HG02970 (cell line): ENCODE data around the gene ARHGAP9.
"Not testable (repeated sequence)": the region's sequence is repeated elsewhere in the genome, so short reads cannot be mapped to it uniquely, and the experiment has no call there.

Source experiments
- ATAC-seq: cut with Tn5 transposase; IDR thresholded peaks from one replicate; pipeline ENCODE4 v1.9.1; 2021; ENCODE audit warnings: mild to moderate bottlenecking, moderate library complexity, moderate number of reproducible peaks; ENCODE audit not compliant: unreplicated experiment, low FRiP score

The ARHGAP9 gene

GRCh38 chr12:57446292-57446960 is 33.2 kb downstream of the ARHGAP9 start:
- no peak for ATAC-seq

- no peak for ATAC-seq
Measured at GRCh38 chr12:57444744-57445143, 34.9 kb downstream of the ARHGAP9 start.

DNA sequence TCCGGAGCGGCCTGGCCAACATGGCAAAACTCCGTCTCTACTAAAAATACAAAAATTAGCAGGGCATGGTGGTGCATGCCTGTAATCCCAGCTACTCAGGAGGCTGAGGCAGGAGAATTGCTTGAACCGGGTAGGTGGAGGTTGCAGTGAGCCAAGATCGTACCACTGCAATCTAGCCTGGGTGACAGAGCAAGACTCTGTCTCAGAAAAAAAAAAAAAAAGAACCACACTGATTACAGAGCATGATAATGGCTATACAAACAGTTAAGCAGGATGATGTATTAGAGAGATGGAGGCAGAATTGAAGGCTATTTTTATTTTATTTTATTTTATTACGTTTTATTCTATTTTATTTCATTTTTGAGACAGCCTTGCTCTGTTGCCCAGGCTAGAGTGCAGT is 35.3 kb downstream of the ARHGAP9 start:
- ATAC-seq = not testable (repeated sequence)

DNA sequence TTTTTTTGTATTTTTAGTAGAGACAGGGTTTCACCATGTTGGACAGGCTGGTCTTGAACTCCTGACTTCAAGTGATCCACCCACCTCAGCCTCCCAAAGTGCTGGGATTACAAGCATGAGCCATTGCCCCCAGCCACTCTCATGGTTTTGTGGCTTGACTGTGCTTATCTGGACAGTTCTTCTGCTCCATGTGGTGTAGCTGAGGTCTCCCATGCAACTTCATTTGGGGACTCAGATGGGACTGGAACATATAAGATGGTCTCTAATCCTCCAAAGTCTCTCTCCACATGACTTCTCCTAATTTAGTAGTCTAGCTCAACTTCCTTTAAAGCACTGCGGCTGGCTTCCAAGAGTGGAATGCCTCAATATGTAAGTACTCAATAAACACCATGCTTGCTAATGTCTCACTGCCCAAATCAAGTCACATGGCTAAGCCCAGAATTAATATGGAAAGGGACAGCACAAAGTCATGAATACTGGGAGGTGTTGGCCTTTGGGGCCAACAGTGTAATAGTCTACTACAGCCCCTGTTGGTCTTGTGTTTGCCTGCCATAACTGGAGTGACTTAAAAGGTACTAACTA is 37.7 kb downstream of the ARHGAP9 start:
- ATAC-seq = no peak

DNA sequence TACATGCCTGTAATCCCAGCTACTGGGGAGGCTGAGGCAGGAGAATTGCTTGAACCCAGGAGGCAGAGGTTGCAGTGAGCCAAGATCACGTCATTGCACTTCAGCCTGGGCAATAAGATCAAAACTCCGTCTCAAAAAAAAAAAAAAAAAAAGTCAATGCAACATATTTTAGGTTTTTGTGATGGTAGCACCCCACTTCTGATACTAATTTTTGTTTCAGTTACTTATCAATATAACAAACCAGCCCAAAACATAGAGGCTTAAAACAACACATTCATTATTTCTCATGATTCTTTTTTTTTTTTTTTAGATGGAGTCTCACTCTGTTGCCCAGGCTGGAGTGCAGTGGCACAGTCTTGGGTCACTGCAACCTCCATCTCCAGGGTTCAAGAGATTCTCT is 38.3 kb downstream of the ARHGAP9 start:
- not testable (repeated sequence) for ATAC-seq

GRCh38 chr12:57439762-57440266 is 39.9 kb downstream of the ARHGAP9 start:
- no peak for ATAC-seq

DNA sequence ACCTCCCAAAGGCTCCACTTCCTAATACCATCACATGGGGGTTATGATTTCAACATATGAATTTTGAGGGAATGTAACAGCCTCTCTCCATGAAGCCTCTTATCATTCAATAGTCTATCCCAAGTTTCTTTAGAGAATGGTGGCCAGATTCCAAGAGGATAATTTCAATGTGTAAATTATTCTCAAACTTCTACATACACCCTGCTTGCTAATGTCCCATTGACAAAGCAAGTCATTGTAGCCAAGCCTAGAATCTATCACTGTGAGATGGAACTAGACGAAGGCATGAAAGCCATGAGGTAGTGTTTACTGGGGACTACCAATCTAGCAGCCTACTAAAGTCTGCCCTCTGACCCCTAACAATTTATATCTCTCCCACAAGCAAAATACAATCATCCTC is 41.3 kb downstream of the ARHGAP9 start:
- no peak for ATAC-seq

- ATAC-seq = no peak
Measured at GRCh38 chr12:57435293-57435692, 44.4 kb downstream of the ARHGAP9 start.

- no peak for ATAC-seq
Measured at GRCh38 chr12:57434517-57435223, 45.0 kb downstream of the ARHGAP9 start, which contains the start of gene INHBC. TSS of gene INHBC (plus strand) at chr12:57434784. CDS start at chr12:57434887, 103 bp downstream.

GRCh38 chr12:57433370-57433769 is 46.3 kb downstream of the ARHGAP9 start:
- ATAC-seq = no peak

DNA sequence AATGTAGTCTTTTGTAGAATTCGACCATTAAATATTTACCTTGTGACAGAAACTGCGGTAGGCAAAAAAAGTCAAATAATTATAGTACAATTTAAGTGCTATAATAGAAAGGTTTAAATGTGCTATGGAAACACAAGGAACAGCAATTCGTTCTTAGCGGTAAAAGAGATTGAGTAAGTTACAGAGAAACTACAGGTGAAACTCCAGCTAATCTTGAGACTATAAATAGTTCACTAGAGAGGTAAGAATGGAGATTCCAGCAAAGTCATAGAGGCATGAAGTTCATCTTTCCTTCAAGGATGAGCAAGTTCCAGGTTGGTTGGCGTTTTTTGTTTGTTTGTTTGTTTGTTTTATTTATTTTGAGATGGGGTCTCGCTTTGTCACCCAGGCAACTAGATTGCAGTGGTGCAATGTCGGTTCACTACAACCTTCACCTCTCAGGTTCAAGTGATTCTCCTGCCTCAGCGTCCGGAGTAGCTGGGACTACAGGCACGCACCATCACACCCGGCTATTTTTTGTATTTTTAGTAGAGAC is 47.9 kb downstream of the ARHGAP9 start:
- no peak for ATAC-seq

DNA sequence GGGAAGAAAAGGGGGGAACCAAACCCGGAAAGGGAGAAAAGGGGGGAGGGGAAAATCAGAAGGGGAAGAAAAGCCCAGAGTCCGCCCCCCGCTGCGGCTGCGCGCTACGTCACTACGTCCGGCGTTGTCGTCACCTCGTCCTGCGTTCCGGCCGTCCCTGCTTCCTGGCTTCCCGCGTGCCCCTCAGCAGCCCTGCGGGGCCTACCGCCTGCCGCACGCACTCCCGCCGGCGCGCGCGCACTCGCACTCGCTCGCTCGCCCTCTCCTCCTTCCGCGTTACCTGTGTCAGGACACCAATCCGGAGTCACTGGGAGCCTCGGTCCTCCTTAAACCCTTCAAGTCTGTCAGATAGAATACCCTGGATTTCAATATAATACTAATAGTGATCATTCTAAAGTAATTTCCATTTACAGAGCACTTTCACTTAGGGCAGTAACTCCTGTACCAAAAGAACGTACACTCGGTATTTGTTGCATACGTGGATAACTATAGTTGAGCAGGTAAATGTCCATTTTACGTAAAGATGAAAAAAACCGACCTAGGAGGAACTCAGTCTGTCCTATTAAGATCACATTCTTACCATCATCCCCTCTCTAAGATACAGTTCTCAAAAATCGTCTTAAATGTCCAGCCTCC is 48.6 kb downstream of the ARHGAP9 start, which contains the start of gene R3HDM2:
Gene R3HDM2, minus strand, starts transcription at position 113 of the 636 bp plus-strand sequence. CDS start 120,615 bp downstream, outside the sequence.
- peak; percentile 89 for ATAC-seq

DNA sequence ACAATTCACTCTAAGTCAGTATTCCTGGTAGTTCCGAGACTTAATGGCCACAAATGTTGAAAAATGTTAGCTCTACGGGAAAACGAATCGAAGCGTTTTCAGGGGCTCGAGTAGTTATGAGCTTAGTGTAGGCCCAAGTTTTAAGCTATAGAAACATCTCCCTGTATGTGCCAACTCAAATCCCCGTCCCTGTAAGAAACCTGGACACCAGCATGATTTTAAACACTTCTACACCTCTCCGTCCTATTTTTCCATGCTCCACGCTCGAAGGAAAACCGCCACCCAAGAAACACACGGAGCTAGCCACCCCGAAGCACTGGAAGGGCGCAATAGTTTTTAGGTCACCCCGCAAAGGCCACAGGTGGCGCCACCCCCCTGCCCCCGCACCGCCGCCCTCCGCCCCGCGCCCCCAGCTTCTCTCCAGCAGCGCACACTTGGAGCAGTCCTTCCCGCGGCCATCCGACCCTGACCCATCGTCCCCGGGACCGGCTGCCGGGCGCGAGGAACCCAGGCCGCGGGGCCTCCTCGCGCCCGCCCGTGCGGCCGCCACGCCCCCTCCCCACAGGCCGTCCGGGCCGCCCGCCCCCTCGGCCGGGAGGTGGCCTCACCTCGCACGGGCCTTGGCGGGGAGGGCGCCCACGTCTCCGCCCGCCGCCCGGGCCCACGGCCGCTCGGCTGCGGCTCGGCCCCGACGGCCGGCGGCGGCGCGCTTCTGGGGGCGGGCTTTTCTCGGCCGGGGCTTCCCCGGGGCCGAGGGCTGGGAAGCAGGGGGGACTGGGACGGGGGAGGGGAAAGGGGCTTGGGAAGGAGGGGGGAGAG is 49.3 kb downstream of the ARHGAP9 start:
- peak; percentile 66 for ATAC-seq

DNA sequence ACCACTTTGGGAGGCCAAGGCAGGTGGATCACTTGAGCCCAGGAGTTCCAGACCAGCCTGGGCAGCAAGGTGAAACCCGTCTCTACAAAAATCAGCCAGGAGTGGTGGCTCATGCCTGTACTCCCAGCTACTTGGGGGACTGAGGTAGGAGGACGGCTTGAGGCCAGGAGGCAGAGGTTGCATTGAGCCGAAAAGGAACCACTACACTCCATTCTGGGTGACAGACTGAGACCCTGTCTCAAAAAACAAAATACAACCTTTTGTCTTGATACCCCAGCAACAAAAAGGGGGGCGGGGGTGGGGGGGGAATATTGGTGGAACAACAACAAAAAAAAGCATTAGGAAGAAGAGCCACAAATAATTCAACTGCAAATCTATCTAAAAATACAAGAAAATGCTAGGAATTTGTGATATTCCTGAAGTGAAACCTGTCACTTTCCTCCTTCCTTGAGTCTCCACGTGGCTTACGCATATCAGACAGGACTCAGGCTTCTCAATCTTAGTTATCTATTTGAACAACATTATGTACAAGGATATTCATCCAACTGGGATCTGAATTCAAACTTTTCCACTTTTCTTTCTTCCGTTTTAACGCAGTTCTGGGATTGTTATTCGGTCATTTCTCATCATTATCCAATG is 50.1 kb downstream of the ARHGAP9 start:
- ATAC-seq = no peak

DNA sequence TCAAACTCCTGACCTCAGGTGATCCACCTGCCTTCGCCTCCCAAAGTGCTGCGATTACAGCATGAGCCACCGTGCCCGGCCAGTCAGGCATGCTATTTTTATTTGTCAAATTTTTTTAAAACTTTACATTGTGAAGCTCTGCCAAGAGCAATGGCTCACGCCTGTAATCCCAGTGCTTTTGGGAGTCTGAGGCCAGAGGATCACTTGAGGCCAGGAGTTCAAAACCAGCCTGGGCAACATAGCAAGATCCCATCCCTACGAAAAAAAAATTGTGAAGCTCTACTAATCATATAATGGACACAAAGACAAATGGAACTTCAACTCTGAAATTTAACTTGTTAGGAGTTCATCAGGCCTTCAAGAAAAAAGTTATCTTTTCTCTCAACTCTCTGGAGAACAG is 50.7 kb downstream of the ARHGAP9 start:
- ATAC-seq = no peak

DNA sequence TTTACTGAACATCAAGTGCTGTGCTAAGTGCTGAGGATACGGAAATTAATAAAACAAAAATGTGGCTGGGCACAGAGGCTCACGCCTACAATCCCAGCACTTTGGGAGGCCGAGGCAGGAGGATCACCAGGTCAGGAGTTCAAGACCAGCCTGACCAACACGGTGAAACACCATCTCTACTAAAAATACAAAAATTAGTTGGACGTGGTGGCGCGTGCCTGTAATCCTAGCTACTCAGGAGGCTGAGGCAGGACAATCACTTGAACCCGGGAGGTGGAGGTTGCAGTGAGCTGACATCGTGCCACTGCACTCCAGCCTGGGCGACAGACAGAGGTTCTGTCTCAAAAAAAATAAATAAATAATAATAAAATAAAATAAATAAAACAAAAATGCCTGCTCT is 52.7 kb downstream of the ARHGAP9 start:
- not testable (repeated sequence) for ATAC-seq
